HL-60 (cell line): ENCODE data around the gene TATDN2.

Experiments
- DNase-seq, 2 experiments: peaks; one replicate each; pipeline ENCODE4 v3.0.0-alpha.2; 2010 to 2020; ENCODE audit warnings: low read depth in 1 of 2, low spot score in 1 of 2
- H3K27ac ChIP-seq: fragments of 250-450 bp; sonication (Bioruptor Pico); replicated peaks from 2 replicates; pipeline ENCODE4 v1.5.1; 2020; ENCODE audit warnings: mild to moderate bottlenecking, moderate library complexity
- H3K27me3 ChIP-seq: fragments of 250-450 bp; sonication (Bioruptor Pico); 2 replicates; pipeline ENCODE4 v1.5.1; 2021; ENCODE audit warnings: mild to moderate bottlenecking, moderate library complexity; ENCODE audit not compliant: insufficient read depth, poor library complexity, severe bottlenecking
- H3K4me3 ChIP-seq: replicated peaks from 2 replicates; pipeline ENCODE4 v1.5.1; 2011; ENCODE audit warnings: mild to moderate bottlenecking, control low read depth, low read length; ENCODE audit not compliant: insufficient read depth
- CTCF ChIP-seq: IDR thresholded peaks from one replicate; pipeline ENCODE4 v1.5.1; 2011; ENCODE audit warnings: low read length, control low read depth, inconsistent platforms; ENCODE audit not compliant: insufficient read depth
- GABPA ChIP-seq: IDR thresholded peaks from 2 replicates; pipeline ENCODE4 v1.6.1; 2012; ENCODE audit warnings: low read depth
- POLR2AphosphoS5 ChIP-seq: IDR thresholded peaks from 2 replicates; pipeline ENCODE4 v1.6.1; 2012; ENCODE audit warnings: low read depth
- REST ChIP-seq: IDR thresholded peaks from 2 replicates; pipeline ENCODE4 v1.6.1; 2012; ENCODE audit warnings: low read depth; ENCODE audit not compliant: insufficient replicate concordance
- SPI1 ChIP-seq: IDR thresholded peaks from 2 replicates; pipeline ENCODE4 v1.6.1; 2012; ENCODE audit warnings: low read depth, mild to moderate bottlenecking, borderline replicate concordance

TATDN2 gene

GRCh38 chr3:10229576-10229975, 18.7 kb upstream of the TATDN2 start:
- Histone ChIP-seq H3K4me3 (no peak overlapping the region), H3K27me3 (no peaks in the 10 kb centered on the region), H3K27ac (no peak overlapping the region)
- no peak for DNase-seq
- no peak for TF ChIP-seq SPI1

GRCh38 chr3:10232137-10232536, 16.1 kb upstream of the TATDN2 start:
- peak in 1 of 2 experiments; percentile 73 for DNase-seq
- H3K27ac ChIP-seq, result peak overlapping the region; percentile 60
- TF ChIP-seq CTCF (no peak), SPI1 (no peak), GABPA (no peak)
- H3K27me3 ChIP-seq, result no peaks in the 10 kb centered on the region
- no peak overlapping the region for H3K4me3 ChIP-seq

GRCh38 chr3:10233988-10234387, 14.3 kb upstream of the TATDN2 start:
- no peak overlapping the region for H3K4me3 ChIP-seq
- TF ChIP-seq REST (no peak), GABPA (no peak), POLR2AphosphoS5 (no peak)
- no peaks in the 10 kb centered on the region for H3K27me3 ChIP-seq
- no peak overlapping the region for H3K27ac ChIP-seq
- DNase-seq, result no peak

GRCh38 chr3:10234526-10235230, 13.6 kb upstream of the TATDN2 start:
- H3K27me3 ChIP-seq, result no peaks in the 10 kb centered on the region
- DNase-seq, result no peak
- H3K27ac ChIP-seq, result no peak overlapping the region
- TF ChIP-seq CTCF (no peak), POLR2AphosphoS5 (no peak), SPI1 (no peak), GABPA (no peak)
- H3K4me3 ChIP-seq, result no peak overlapping the region

- DNase-seq, result no peak
- Histone ChIP-seq H3K27me3 (no peaks in the 10 kb centered on the region), H3K4me3 (no peak overlapping the region), H3K27ac (no peak overlapping the region)
- no peak for TF ChIP-seq REST
- no peak for TF ChIP-seq GABPA
- TF ChIP-seq CTCF, result no peak
- TF ChIP-seq POLR2AphosphoS5, result no peak
- no peak for TF ChIP-seq SPI1
Observed at GRCh38 chr3:10235551-10235950, 12.7 kb upstream of the TATDN2 start.
